ENCODE measurements around the gene MXD4. TPM values are rescaled to one million over a fixed set of nuclear protein-coding genes. Genes with fewer than 3 reads are reported as not detected.

MXD4 gene
- total and polyA plus RNA-seq, 9 of the 15 experiments (the other 6 are each of a cell fraction or from before 2014, with no cell fraction given), result 0.06 to 13.5 (median 5.9) TPM

GRCh38 chr4:2262145-2262943 is 435 bp upstream of the MXD4 start (continued):
- TF ChIP-seq AFF1 (IDR thresholded peaks at IDR 0.05; ENCODE audit: low read depth in 1 of 2, partially characterized antibody in 2 of 2), result no peak
- TF ChIP-seq PCBP1 (IDR thresholded peaks at IDR 0.05; ENCODE audit: low read depth, low read length, poor library complexity, severe bottlenecking), result no peak
- no peak for TF ChIP-seq STAT5A (IDR thresholded peaks at IDR 0.05; ENCODE audit: borderline replicate concordance, low read length)
- no peak for TF ChIP-seq MXD1 (CRISPR knock-in tag; IDR thresholded peaks at IDR 0.05; ENCODE audit: borderline replicate concordance, poor library complexity, severe bottlenecking)
- TF ChIP-seq PHB (CRISPR knock-in tag; IDR thresholded peaks at IDR 0.05), result 0 out of 2 replicates have a peak, but pooled peaks have one; percentile 29
- no peak for TF ChIP-seq OTX1 (CRISPR knock-in tag; IDR thresholded peaks at IDR 0.05)
- TF ChIP-seq, protein P1, sequence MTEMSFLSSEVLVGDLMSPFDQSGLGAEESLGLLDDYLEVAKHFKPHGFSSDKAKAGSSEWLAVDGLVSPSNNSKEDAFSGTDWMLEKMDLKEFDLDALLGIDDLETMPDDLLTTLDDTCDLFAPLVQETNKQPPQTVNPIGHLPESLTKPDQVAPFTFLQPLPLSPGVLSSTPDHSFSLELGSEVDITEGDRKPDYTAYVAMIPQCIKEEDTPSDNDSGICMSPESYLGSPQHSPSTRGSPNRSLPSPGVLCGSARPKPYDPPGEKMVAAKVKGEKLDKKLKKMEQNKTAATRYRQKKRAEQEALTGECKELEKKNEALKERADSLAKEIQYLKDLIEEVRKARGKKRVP (CRISPR knock-in tag; IDR thresholded peaks at IDR 0.05), result no peak
- no peak for TF ChIP-seq ZBTB26 (CRISPR knock-in tag; IDR thresholded peaks at IDR 0.05)
- no peak for TF ChIP-seq CBX3 (IDR thresholded peaks at IDR 0.05; ENCODE audit: borderline replicate concordance in 1 of 2, low read length in 2 of 2)
- TF ChIP-seq LCOR (CRISPR knock-in tag; IDR thresholded peaks at IDR 0.05), result no peak
- TF ChIP-seq ZNF785 (CRISPR knock-in tag; IDR thresholded peaks at IDR 0.05), result no peak
- no peak for TF ChIP-seq HMG20B (CRISPR knock-in tag; IDR thresholded peaks at IDR 0.05)
- TF ChIP-seq, protein P2, sequence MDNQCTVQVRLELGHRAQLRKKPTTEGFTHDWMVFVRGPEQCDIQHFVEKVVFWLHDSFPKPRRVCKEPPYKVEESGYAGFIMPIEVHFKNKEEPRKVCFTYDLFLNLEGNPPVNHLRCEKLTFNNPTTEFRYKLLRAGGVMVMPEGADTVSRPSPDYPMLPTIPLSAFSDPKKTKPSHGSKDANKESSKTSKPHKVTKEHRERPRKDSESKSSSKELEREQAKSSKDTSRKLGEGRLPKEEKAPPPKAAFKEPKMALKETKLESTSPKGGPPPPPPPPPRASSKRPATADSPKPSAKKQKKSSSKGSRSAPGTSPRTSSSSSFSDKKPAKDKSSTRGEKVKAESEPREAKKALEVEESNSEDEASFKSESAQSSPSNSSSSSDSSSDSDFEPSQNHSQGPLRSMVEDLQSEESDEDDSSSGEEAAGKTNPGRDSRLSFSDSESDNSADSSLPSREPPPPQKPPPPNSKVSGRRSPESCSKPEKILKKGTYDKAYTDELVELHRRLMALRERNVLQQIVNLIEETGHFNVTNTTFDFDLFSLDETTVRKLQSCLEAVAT (IDR thresholded peaks at IDR 0.05), result no peak
- TF ChIP-seq TSC22D4 (tag; IDR thresholded peaks at IDR 0.05), result no peak
- TF ChIP-seq SNAPC5 (CRISPR knock-in tag; IDR thresholded peaks at IDR 0.05), result no peak
- TF ChIP-seq RBM17 (IDR thresholded peaks at IDR 0.05; ENCODE audit: borderline replicate concordance, low read depth, low read length), result no peak
- TF ChIP-seq SOX6 (IDR thresholded peaks at IDR 0.05), result peak; percentile 32; the same call in 1 of the 2 replicates
- TF ChIP-seq, protein P3, sequence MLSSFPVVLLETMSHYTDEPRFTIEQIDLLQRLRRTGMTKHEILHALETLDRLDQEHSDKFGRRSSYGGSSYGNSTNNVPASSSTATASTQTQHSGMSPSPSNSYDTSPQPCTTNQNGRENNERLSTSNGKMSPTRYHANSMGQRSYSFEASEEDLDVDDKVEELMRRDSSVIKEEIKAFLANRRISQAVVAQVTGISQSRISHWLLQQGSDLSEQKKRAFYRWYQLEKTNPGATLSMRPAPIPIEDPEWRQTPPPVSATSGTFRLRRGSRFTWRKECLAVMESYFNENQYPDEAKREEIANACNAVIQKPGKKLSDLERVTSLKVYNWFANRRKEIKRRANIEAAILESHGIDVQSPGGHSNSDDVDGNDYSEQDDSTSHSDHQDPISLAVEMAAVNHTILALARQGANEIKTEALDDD (IDR thresholded peaks at IDR 0.05), result no peak

Measured in K562 (cell line).